A549 treated with AZD9567 at 1 μM for 4 hours (cell line): ENCODE data around the gene TMEM182. TPM values are rescaled to one million over a fixed set of nuclear protein-coding genes. Genes with fewer than 3 reads are reported as not detected.

ENCODE experiments used
- total RNA-seq: library from RNA; stranded (reverse); fragments of 200-300 nt; extraction: Qiagen RNA extraction; gene quantifications from 5 replicates; pipeline ENCODE4 v1.2.3, GENCODE V29; 2022; ENCODE audit not compliant: insufficient read depth

Gene TMEM182, protein sequence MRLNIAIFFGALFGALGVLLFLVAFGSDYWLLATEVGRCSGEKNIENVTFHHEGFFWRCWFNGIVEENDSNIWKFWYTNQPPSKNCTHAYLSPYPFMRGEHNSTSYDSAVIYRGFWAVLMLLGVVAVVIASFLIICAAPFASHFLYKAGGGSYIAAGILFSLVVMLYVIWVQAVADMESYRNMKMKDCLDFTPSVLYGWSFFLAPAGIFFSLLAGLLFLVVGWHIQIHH
- total RNA-seq = 2.6 to 4.9 TPM (median 4.4 TPM) in 5 replicates

GRCh38 chr2:102761763-102762162, at the start of gene TMEM182:
TSS of gene TMEM182 (plus strand) at chr2:102762031. CDS start at chr2:102762218, 187 bp downstream.

Other genes starting within 250 kb of the TMEM182 start
- 2.9 to 3.3 TPM (median 3.1 TPM) in 5 replicates for gene SLC9A2, start 142.5 kb upstream of the TMEM182 start, total RNA-seq